SK-N-SH (cell line): ENCODE measurements around the gene WDR86. TPM values are rescaled to one million over a fixed set of nuclear protein-coding genes. Genes with fewer than 3 reads are reported as not detected.

Experiments
- CTCF ChIA-PET: fragments of 300-600, 350-600 bp; formaldehyde crosslinking; extraction: SDS; loops from one replicate; lab custom pipeline; 2021; lab: Yijun Ruan, JAX
- POLR2A ChIA-PET: fragments of 350-600 bp; sonication (Branson Sonifier 250); formaldehyde crosslinking; extraction: SDS; loops from one replicate; lab custom pipeline; 2020; ENCODE audit warnings: antibody characterized with exemption, inconsistent platforms; lab: Yijun Ruan, JAX
- DNase-seq: peaks from one replicate; pipeline ENCODE4 v3.0.0; 2012
- H2AFZ ChIP-seq: fragments of 200-600 bp; sonication (generic); 2 replicates; pipeline ENCODE4 v1.8.1; 2016; ENCODE audit warnings: antibody characterized with exemption, mild to moderate bottlenecking, low read depth
- H3F3A ChIP-seq: fragments of 200-600 bp; sonication (generic); replicated peaks from 2 replicates; pipeline ENCODE3; 2016; ENCODE audit warnings: antibody characterized with exemption, mild to moderate bottlenecking; ENCODE audit not compliant: insufficient read depth
- H3K27ac ChIP-seq, 2 experiments: fragments of 200-500 bp in 1 of 2; fragments of 200-600 bp in 1 of 2; sonication (Bioruptor generic) in 1 of 2; sonication (generic), shearing (Covaris generic) in 1 of 2; 2 replicates each; pipeline versions ENCODE4 v1.5.1 to v1.6.1; 2014 to 2016; ENCODE audit warnings: low read depth in 2 of 2, inconsistent platforms in 1 of 2, low read length in 1 of 2, mild to moderate bottlenecking in 1 of 2, mixed read lengths in 1 of 2
- H3K27me3 ChIP-seq: fragments of 200-600 bp; sonication (generic), shearing (Covaris generic); 2 replicates; pipeline ENCODE4 v1.6.1; 2016; ENCODE audit warnings: mixed run types; ENCODE audit not compliant: insufficient read depth
- H3K36me3 ChIP-seq, 2 experiments: fragments of 200-500 bp in 1 of 2; fragments of 200-600 bp in 1 of 2; sonication (Bioruptor generic) in 1 of 2; sonication (generic) in 1 of 2; replicated peaks in 1 of 2; 2 replicates each; pipeline versions ENCODE3 to v1.5.1; 2014 to 2016; ENCODE audit warnings: low read length in 1 of 2, mild to moderate bottlenecking in 1 of 2; ENCODE audit not compliant: insufficient read depth in 2 of 2, control insufficient read depth in 1 of 2
- H3K4me1 ChIP-seq, 2 experiments: fragments of 200-500 bp in 1 of 2; fragments of 200-600 bp in 1 of 2; sonication (Bioruptor generic) in 1 of 2; sonication (generic), shearing (Covaris generic) in 1 of 2; 2 replicates each; pipeline versions ENCODE4 v1.5.1 to v1.6.1; 2014 to 2016; ENCODE audit warnings: low read depth in 1 of 2, low read length in 1 of 2, mixed run types in 1 of 2; ENCODE audit not compliant: insufficient read depth in 2 of 2, control insufficient read depth in 1 of 2
- H3K4me2 ChIP-seq: fragments of 200-600 bp; sonication (generic), shearing (Covaris generic); 2 replicates; pipeline ENCODE4 v1.6.1; 2017; ENCODE audit warnings: mixed run types
- H3K4me3 ChIP-seq, 2 experiments: fragments of 200-500 bp in 1 of 2; fragments of 200-600 bp in 1 of 2; sonication (Bioruptor generic) in 1 of 2; sonication (generic), shearing (Covaris generic) in 1 of 2; 2 replicates each; pipeline versions ENCODE4 v1.5.1 to v1.8.1; 2014 to 2016; ENCODE audit warnings: low read depth in 2 of 2, inconsistent platforms in 1 of 2, low read length in 1 of 2, mild to moderate bottlenecking in 1 of 2, mixed read lengths in 1 of 2, moderate library complexity in 1 of 2
- H3K79me2 ChIP-seq: fragments of 200-600 bp; sonication (generic); 2 replicates; pipeline ENCODE4 v1.8.1; 2017; ENCODE audit warnings: mild to moderate bottlenecking; ENCODE audit not compliant: insufficient read depth
- H3K9ac ChIP-seq: fragments of 200-600 bp; sonication (generic); 2 replicates; pipeline ENCODE4 v1.6.1; 2017; ENCODE audit warnings: mixed run types
- H3K9me2 ChIP-seq: fragments of 200-600 bp; sonication (generic); 2 replicates; pipeline ENCODE4 v1.6.1; 2017; ENCODE audit warnings: mixed run types
- H3K9me3 ChIP-seq: fragments of 200-600 bp; sonication (generic); 2 replicates; pipeline ENCODE4 v1.6.1; 2017; ENCODE audit warnings: mixed run types, mild to moderate bottlenecking, moderate library complexity
- H4K20me1 ChIP-seq: fragments of 200-600 bp; sonication (generic); 2 replicates; pipeline ENCODE4 v1.6.1; 2017; ENCODE audit warnings: mild to moderate bottlenecking, mixed run types; ENCODE audit not compliant: insufficient read depth
- CHD2 ChIP-seq: fragments of 150-350 bp; IDR thresholded peaks from 2 replicates; pipeline ENCODE4 v1.6.1; 2018; ENCODE audit warnings: low read length; ENCODE audit not compliant: partially characterized antibody
- ELF1 ChIP-seq: IDR thresholded peaks from 2 replicates; pipeline ENCODE4 v1.4.0; 2012
- FOXM1 ChIP-seq: IDR thresholded peaks from 2 replicates; pipeline ENCODE4 v1.4.0; 2012; ENCODE audit warnings: low read depth, mild to moderate bottlenecking
- GABPA ChIP-seq: IDR thresholded peaks from 2 replicates; pipeline ENCODE4 v1.4.0; 2012; ENCODE audit warnings: low read depth, mild to moderate bottlenecking
- JUND ChIP-seq: IDR thresholded peaks from 2 replicates; pipeline ENCODE4 v1.4.0; 2012
- MXI1 ChIP-seq: IDR thresholded peaks from 2 replicates; pipeline ENCODE4 v1.6.1; 2012; ENCODE audit warnings: mild to moderate bottlenecking, low read depth, low read length, improper control_type of control experiment
- NFIC ChIP-seq: IDR thresholded peaks from 2 replicates; pipeline ENCODE4 v1.4.0; 2012; ENCODE audit warnings: borderline replicate concordance
- NRF1 ChIP-seq: IDR thresholded peaks from 2 replicates; pipeline ENCODE4 v1.6.1; 2012; ENCODE audit warnings: low read depth, mild to moderate bottlenecking, low read length
- POLR2AphosphoS5 ChIP-seq: IDR thresholded peaks from 2 replicates; pipeline ENCODE4 v1.6.1; 2012; ENCODE audit warnings: low read depth, low read length
- RFX5 ChIP-seq: IDR thresholded peaks from 2 replicates; pipeline ENCODE4 v1.6.1; 2012; ENCODE audit warnings: mild to moderate bottlenecking, improper control_type of control experiment, low read length
- RXRA ChIP-seq: IDR thresholded peaks from 2 replicates; pipeline ENCODE4 v1.4.0; 2012; ENCODE audit warnings: low read depth, mild to moderate bottlenecking, borderline replicate concordance
- SMC3 ChIP-seq: IDR thresholded peaks from 2 replicates; pipeline ENCODE4 v1.6.1; 2012; ENCODE audit warnings: low read depth, low read length, improper control_type of control experiment
- TAF1 ChIP-seq: IDR thresholded peaks from 2 replicates; pipeline ENCODE4 v1.6.1; 2012; ENCODE audit warnings: low read depth, mild to moderate bottlenecking, low read length, moderate library complexity, borderline replicate concordance
- TCF12 ChIP-seq: IDR thresholded peaks from 2 replicates; pipeline ENCODE4 v1.4.0; 2012
- TEAD4 ChIP-seq: IDR thresholded peaks from 2 replicates; pipeline ENCODE4 v1.4.0; 2012; ENCODE audit warnings: mild to moderate bottlenecking, borderline replicate concordance; ENCODE audit not compliant: insufficient read depth
- WGBS: methylation state at CpG from one replicate; pipeline ENCODE4 v1.1.6; 2017; ENCODE audit warnings: low lambda C conversion rate; 5-methylcytosine and 5-hydroxymethylcytosine counted together
- polyA plus RNA-seq, 3 experiments: library from polyadenylated mRNA; depleted of rRNA; stranded (reverse); fragments of >200 nt; gene quantifications; 2 replicates each; pipeline ENCODE4 v1.2.3, GENCODE V29; 2012
- TF ChIP-seq, protein P1 (sequence below): IDR thresholded peaks from 2 replicates; pipeline ENCODE4 v1.4.0; 2012; ENCODE audit warnings: low read depth
- TF ChIP-seq, protein P2 (sequence below): fragments of 150-350 bp; IDR thresholded peaks from 2 replicates; pipeline ENCODE4 v1.6.1; 2017; ENCODE audit warnings: antibody characterized with exemption, low read length, low read depth, borderline replicate concordance
- TF ChIP-seq, protein P3 (sequence below): fragments of 200-600 bp; sonication (generic); IDR thresholded peaks from 2 replicates; pipeline ENCODE4 v1.6.1; 2017; ENCODE audit warnings: antibody characterized with exemption, mild to moderate bottlenecking, moderate library complexity
- TF ChIP-seq, protein P4 (sequence below): IDR thresholded peaks from 2 replicates; pipeline ENCODE4 v1.6.1; 2012; ENCODE audit warnings: mild to moderate bottlenecking, low read depth, low read length, moderate library complexity

Gene WDR86
- polyA plus RNA-seq, 1 of the 3 experiments (the other 2 are of a cell fraction), result 1.0 TPM

DNA sequence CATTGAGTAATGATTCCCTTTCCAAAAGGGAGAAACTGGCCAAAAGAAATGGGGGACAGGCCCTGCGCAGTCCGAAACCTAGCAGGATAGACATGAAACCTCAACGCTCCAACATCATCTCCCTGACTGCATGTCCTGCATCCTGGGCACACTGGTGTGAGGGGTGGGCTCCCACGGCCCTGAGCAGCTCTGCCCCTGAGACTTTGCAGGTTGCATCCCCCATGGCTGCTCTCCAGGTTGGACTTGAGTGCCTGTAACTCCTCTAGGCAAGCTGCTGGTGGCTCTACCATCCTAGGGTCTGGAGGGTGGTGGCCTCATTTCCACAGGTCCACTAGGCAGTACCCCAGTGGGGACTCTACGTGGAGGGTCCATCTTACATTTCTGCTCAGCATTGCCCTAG is 46.4 kb upstream of the WDR86 start:
- Histone ChIP-seq H2AFZ (no peak overlapping the region), H3F3A (peaks cover 12% of the 10 kb centered on the region), H3K79me2 (no peaks in the 10 kb centered on the region), H3K4me2 (no peak overlapping the region), H3K27me3 (no peaks in the 10 kb centered on the region), H3K9me2 (no peaks in the 10 kb centered on the region)
- ChIA-PET POLR2A (no interaction called here), CTCF (interaction anchor here (0.7 to 2.0 kb wide), 6 partner anchors 8 to 89 kb away, joined by 3 to 10 read pairs (median 4); no protein-coding TSS in a partner anchor)
- TF ChIP-seq RFX5 (no peak), TCF12 (no peak), MXI1 (no peak), JUND (no peak), TEAD4 (no peak), TAF1 (no peak), ELF1 (no peak), FOXM1 (no peak)
- TF ChIP-seq, protein P1, sequence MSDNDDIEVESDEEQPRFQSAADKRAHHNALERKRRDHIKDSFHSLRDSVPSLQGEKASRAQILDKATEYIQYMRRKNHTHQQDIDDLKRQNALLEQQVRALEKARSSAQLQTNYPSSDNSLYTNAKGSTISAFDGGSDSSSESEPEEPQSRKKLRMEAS, result no peak
- TF ChIP-seq, protein P2, sequence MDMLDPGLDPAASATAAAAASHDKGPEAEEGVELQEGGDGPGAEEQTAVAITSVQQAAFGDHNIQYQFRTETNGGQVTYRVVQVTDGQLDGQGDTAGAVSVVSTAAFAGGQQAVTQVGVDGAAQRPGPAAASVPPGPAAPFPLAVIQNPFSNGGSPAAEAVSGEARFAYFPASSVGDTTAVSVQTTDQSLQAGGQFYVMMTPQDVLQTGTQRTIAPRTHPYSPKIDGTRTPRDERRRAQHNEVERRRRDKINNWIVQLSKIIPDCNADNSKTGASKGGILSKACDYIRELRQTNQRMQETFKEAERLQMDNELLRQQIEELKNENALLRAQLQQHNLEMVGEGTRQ, result no peak
- TF ChIP-seq, all 33 proteins: peak for 0
- no peak for DNase-seq
- WGBS, result 79% methylated on average over 5 of the region's 5 CpGs
- H4K20me1 ChIP-seq, result no peaks in the 10 kb centered on the region
- H3K9me3 ChIP-seq, result no peaks in the 10 kb centered on the region
- no peak overlapping the region for H3K9ac ChIP-seq
- H3K4me3 ChIP-seq, result no peak overlapping the region
- H3K4me1 ChIP-seq, result peaks cover 0 to 14% of the 10 kb centered on the region in 2 experiments; a peak in 1 of 4 replicates
- H3K36me3 ChIP-seq, result no peaks in the 10 kb centered on the region
- no peak overlapping the region for H3K27ac ChIP-seq

DNA sequence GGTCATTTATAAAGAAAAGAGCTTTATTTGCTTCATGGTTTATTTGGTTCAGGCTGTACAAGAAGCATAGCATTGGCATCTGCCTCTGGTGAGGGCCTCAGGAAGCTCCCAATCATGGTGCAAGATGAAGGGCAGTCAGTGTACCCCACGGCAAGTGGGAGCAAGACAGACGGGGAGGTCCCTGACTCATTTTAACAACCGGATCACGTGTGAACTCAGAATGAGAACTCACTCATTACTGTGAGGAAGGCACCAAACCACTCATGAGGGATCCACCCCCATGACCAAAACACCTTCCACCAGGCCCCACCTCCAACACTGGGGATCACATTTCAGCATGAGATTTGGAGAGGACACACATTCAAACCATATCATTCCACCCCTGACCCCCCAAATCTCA is 45.9 kb upstream of the WDR86 start:
- Histone ChIP-seq H3K27ac (no peak overlapping the region), H4K20me1 (no peaks in the 10 kb centered on the region), H3K9me2 (no peaks in the 10 kb centered on the region), H3K27me3 (no peaks in the 10 kb centered on the region), H3K4me1 (peaks cover 0 to 14% of the 10 kb centered on the region in 2 experiments; a peak in 1 of 4 replicates), H3K4me3 (no peak overlapping the region), H2AFZ (no peak overlapping the region), H3K79me2 (no peaks in the 10 kb centered on the region), H3K36me3 (no peaks in the 10 kb centered on the region), H3K9ac (no peak overlapping the region), H3K4me2 (no peak overlapping the region), H3F3A (peaks cover 8% of the 10 kb centered on the region), H3K9me3 (no peaks in the 10 kb centered on the region)
- POLR2A ChIA-PET, result no interaction called here
- no peak for DNase-seq
- 87% methylated on average over 4 of the region's 4 CpGs for WGBS
- TF ChIP-seq GABPA (no peak), CHD2 (no peak), MXI1 (no peak), NRF1 (no peak), POLR2AphosphoS5 (no peak), TAF1 (no peak), NFIC (no peak), RXRA (no peak), SMC3 (no peak), JUND (no peak)
- TF ChIP-seq, protein P3, sequence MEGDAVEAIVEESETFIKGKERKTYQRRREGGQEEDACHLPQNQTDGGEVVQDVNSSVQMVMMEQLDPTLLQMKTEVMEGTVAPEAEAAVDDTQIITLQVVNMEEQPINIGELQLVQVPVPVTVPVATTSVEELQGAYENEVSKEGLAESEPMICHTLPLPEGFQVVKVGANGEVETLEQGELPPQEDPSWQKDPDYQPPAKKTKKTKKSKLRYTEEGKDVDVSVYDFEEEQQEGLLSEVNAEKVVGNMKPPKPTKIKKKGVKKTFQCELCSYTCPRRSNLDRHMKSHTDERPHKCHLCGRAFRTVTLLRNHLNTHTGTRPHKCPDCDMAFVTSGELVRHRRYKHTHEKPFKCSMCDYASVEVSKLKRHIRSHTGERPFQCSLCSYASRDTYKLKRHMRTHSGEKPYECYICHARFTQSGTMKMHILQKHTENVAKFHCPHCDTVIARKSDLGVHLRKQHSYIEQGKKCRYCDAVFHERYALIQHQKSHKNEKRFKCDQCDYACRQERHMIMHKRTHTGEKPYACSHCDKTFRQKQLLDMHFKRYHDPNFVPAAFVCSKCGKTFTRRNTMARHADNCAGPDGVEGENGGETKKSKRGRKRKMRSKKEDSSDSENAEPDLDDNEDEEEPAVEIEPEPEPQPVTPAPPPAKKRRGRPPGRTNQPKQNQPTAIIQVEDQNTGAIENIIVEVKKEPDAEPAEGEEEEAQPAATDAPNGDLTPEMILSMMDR, result no peak
- TF ChIP-seq, protein P4, sequence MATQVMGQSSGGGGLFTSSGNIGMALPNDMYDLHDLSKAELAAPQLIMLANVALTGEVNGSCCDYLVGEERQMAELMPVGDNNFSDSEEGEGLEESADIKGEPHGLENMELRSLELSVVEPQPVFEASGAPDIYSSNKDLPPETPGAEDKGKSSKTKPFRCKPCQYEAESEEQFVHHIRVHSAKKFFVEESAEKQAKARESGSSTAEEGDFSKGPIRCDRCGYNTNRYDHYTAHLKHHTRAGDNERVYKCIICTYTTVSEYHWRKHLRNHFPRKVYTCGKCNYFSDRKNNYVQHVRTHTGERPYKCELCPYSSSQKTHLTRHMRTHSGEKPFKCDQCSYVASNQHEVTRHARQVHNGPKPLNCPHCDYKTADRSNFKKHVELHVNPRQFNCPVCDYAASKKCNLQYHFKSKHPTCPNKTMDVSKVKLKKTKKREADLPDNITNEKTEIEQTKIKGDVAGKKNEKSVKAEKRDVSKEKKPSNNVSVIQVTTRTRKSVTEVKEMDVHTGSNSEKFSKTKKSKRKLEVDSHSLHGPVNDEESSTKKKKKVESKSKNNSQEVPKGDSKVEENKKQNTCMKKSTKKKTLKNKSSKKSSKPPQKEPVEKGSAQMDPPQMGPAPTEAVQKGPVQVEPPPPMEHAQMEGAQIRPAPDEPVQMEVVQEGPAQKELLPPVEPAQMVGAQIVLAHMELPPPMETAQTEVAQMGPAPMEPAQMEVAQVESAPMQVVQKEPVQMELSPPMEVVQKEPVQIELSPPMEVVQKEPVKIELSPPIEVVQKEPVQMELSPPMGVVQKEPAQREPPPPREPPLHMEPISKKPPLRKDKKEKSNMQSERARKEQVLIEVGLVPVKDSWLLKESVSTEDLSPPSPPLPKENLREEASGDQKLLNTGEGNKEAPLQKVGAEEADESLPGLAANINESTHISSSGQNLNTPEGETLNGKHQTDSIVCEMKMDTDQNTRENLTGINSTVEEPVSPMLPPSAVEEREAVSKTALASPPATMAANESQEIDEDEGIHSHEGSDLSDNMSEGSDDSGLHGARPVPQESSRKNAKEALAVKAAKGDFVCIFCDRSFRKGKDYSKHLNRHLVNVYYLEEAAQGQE, result no peak
- CTCF ChIA-PET, result interaction anchor here (0.7 to 1.0 kb wide), 2 partner anchors 17 to 87 kb away, joined by 3 to 5 read pairs; no protein-coding TSS in a partner anchor
